ENCODE data around the gene PPP2R3C. TPM values are rescaled to one million over a fixed set of nuclear protein-coding genes. Genes with fewer than 3 reads are reported as not detected.

The PPP2R3C gene
- total and polyA plus RNA-seq, 2 of the 13 experiments (the other 11 are each of a cell fraction or from before 2014, with no cell fraction given): 63.4 to 102 TPM

GRCh38 chr14:35122696-35123387, 1.1 kb upstream of the PPP2R3C start (continued):
- TF ChIP-seq ZNF318 (CRISPR knock-in tag; IDR thresholded peaks at IDR 0.05): peak; percentile 96
- TF ChIP-seq RBM22 (optimal IDR thresholded peaks at IDR 0.05; ENCODE audit: low read length): peak; percentile 69
- TF ChIP-seq THYN1 (CRISPR knock-in tag; IDR thresholded peaks at IDR 0.05; ENCODE audit: borderline replicate concordance, low read depth): peak; percentile 70; the same call in 1 of the 2 replicates
- TF ChIP-seq DR1 (CRISPR knock-in tag; IDR thresholded peaks at IDR 0.05): no peak
- TF ChIP-seq MIER3 (CRISPR knock-in tag; IDR thresholded peaks at IDR 0.05; ENCODE audit: borderline replicate concordance): peak; percentile 30; the same call in 1 of the 2 replicates
- TF ChIP-seq ETV6 (CRISPR knock-in tag; conservative IDR thresholded peaks at IDR 0.05): 0 out of 2 replicates have a peak, but pooled peaks have one; percentile 53
- TF ChIP-seq ZNF556 (CRISPR knock-in tag; IDR thresholded peaks at IDR 0.05; ENCODE audit: borderline replicate concordance): peak; percentile 80; the same call in 1 of the 2 replicates
- no peak for TF ChIP-seq SETDB1 (CRISPR knock-in tag; IDR thresholded peaks at IDR 0.05; ENCODE audit: borderline replicate concordance)
- TF ChIP-seq ZSCAN21 (CRISPR knock-in tag; IDR thresholded peaks at IDR 0.05; ENCODE audit: borderline replicate concordance): peak; percentile 12; the same call in 1 of the 2 replicates
- peak; percentile 34; the same call in 1 of the 2 replicates for TF ChIP-seq ZNF20 (CRISPR knock-in tag; IDR thresholded peaks at IDR 0.05)
- 0 out of 2 replicates have a peak, but pooled peaks have one; percentile 24 for TF ChIP-seq SMAD3 (CRISPR knock-in tag; IDR thresholded peaks at IDR 0.05)
- TF ChIP-seq ZNF280B (CRISPR knock-in tag; IDR thresholded peaks at IDR 0.05; ENCODE audit: borderline replicate concordance): 0 out of 2 replicates have a peak, but pooled peaks have one; percentile 81
- TF ChIP-seq LCORL (IDR thresholded peaks at IDR 0.05): no peak
- peak; percentile 13; the same call in 1 of the 2 replicates for TF ChIP-seq LCORL (CRISPR knock-in tag; IDR thresholded peaks at IDR 0.05)
- TF ChIP-seq FOXC1 (CRISPR knock-in tag; IDR thresholded peaks at IDR 0.05; ENCODE audit: borderline replicate concordance): no peak
- peak; percentile 39; the same call in 1 of the 2 replicates for TF ChIP-seq ZFP1 (CRISPR knock-in tag; IDR thresholded peaks at IDR 0.05)
